ENCODE measurements around the gene SLFN12L. TPM values are rescaled to one million over a fixed set of nuclear protein-coding genes. Genes with fewer than 3 reads are reported as not detected.
A peak's percentile ranks its signal among the peaks of the same experiment; 100 is the strongest.

SLFN12L gene
- total and polyA plus RNA-seq, 10 of the 15 experiments (the other 5 are each of a cell fraction or from before 2014, with no cell fraction given) = 1.0 to 21.3 (median 9.4) TPM

DNA sequence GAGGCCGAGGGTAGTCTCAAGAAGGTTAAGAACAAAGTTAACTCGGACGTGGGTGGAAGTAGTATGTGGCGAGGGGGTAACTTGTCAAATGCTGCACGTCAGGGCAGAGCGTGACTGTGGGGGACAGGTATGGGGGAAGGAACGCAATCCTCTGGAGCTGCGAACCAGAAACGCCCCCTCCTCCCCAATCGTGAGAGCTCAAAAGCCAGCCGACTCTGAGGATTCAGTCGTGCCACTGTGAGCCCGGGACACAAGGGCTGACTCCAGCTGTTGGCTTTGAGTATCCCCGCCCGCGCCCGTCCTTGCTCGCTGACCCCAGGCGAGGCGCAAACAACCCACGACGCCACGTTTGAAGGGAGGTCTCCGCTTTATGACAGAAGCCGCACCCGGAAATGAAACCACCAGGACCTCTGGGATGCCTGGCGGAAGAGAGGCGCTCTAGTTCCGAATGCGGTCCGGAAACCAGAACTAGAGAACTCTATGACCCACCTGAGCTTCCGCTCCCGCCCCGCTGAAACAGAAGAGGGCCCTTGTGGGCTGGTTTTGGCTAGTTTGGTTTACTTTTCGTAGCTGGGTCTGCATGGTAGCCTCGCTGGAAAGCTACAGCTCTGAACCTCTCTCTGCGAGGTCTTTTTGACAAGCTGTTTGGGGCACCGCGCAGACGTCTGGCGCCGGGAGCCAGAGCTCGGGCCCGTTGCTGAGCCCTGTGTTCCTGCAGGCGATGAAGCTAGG lies 40.9 kb upstream of the SLFN12L start, which contains the start of gene PEX12 (continued):
- TF ChIP-seq TAF1 (IDR thresholded peaks at IDR 0.05; ENCODE audit: borderline replicate concordance, low read depth, low read length) (peak; percentile 83; the same call in 1 of the 2 replicates), ZNF274 (IDR thresholded peaks at IDR 0.05; ENCODE audit: insufficient read depth, insufficient read length) (no peak), RB1 (IDR thresholded peaks at IDR 0.05; ENCODE audit: borderline replicate concordance) (peak; percentile 74), NR2F1 (conservative IDR thresholded peaks at IDR 0.05) (peak; percentile 88), GATAD2B (conservative IDR thresholded peaks at IDR 0.05; ENCODE audit: low read depth) (peak; percentile 68; the same call in 1 of the 2 replicates), LARP7 (IDR thresholded peaks at IDR 0.05) (peak; percentile 56; the same call in 1 of the 2 replicates), FOXM1 (IDR thresholded peaks at IDR 0.05; ENCODE audit: low read depth, low read length) (no peak), IKZF2 (IDR thresholded peaks at IDR 0.05) (peak; percentile 59 to 74; a peak in 3 of 4 replicates), MTA2 (IDR thresholded peaks at IDR 0.05; ENCODE audit: low read depth) (peak; percentile 51), NFXL1 (IDR thresholded peaks at IDR 0.05; ENCODE audit: borderline replicate concordance) (no peak)
- TF ChIP-seq, protein P1, sequence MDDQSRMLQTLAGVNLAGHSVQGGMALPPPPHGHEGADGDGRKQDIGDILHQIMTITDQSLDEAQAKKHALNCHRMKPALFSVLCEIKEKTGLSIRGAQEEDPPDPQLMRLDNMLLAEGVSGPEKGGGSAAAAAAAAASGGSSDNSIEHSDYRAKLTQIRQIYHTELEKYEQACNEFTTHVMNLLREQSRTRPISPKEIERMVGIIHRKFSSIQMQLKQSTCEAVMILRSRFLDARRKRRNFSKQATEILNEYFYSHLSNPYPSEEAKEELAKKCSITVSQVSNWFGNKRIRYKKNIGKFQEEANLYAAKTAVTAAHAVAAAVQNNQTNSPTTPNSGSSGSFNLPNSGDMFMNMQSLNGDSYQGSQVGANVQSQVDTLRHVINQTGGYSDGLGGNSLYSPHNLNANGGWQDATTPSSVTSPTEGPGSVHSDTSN (IDR thresholded peaks at IDR 0.05; ENCODE audit: insufficient replicate concordance, low read depth, low read length) = no peak
- TF ChIP-seq, protein P2, sequence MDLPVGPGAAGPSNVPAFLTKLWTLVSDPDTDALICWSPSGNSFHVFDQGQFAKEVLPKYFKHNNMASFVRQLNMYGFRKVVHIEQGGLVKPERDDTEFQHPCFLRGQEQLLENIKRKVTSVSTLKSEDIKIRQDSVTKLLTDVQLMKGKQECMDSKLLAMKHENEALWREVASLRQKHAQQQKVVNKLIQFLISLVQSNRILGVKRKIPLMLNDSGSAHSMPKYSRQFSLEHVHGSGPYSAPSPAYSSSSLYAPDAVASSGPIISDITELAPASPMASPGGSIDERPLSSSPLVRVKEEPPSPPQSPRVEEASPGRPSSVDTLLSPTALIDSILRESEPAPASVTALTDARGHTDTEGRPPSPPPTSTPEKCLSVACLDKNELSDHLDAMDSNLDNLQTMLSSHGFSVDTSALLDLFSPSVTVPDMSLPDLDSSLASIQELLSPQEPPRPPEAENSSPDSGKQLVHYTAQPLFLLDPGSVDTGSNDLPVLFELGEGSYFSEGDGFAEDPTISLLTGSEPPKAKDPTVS (IDR thresholded peaks at IDR 0.05; ENCODE audit: low read depth, low read length) = no peak
- TF ChIP-seq, protein P3, sequence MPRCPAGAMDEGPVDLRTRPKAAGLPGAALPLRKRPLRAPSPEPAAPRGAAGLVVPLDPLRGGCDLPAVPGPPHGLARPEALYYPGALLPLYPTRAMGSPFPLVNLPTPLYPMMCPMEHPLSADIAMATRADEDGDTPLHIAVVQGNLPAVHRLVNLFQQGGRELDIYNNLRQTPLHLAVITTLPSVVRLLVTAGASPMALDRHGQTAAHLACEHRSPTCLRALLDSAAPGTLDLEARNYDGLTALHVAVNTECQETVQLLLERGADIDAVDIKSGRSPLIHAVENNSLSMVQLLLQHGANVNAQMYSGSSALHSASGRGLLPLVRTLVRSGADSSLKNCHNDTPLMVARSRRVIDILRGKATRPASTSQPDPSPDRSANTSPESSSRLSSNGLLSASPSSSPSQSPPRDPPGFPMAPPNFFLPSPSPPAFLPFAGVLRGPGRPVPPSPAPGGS (IDR thresholded peaks at IDR 0.05; ENCODE audit: borderline replicate concordance, insufficient read depth, low read depth, low read length, poor library complexity, severe bottlenecking) = no peak
- TF ChIP-seq, protein P4, sequence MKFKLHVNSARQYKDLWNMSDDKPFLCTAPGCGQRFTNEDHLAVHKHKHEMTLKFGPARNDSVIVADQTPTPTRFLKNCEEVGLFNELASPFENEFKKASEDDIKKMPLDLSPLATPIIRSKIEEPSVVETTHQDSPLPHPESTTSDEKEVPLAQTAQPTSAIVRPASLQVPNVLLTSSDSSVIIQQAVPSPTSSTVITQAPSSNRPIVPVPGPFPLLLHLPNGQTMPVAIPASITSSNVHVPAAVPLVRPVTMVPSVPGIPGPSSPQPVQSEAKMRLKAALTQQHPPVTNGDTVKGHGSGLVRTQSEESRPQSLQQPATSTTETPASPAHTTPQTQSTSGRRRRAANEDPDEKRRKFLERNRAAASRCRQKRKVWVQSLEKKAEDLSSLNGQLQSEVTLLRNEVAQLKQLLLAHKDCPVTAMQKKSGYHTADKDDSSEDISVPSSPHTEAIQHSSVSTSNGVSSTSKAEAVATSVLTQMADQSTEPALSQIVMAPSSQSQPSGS (IDR thresholded peaks at IDR 0.05; ENCODE audit: low read length) = no peak
- TF ChIP-seq, protein P5, sequence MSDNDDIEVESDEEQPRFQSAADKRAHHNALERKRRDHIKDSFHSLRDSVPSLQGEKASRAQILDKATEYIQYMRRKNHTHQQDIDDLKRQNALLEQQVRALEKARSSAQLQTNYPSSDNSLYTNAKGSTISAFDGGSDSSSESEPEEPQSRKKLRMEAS (IDR thresholded peaks at IDR 0.05; ENCODE audit: low read depth, low read length) = no peak; the same call in 1 of the 2 replicates
- TF ChIP-seq, protein P6, sequence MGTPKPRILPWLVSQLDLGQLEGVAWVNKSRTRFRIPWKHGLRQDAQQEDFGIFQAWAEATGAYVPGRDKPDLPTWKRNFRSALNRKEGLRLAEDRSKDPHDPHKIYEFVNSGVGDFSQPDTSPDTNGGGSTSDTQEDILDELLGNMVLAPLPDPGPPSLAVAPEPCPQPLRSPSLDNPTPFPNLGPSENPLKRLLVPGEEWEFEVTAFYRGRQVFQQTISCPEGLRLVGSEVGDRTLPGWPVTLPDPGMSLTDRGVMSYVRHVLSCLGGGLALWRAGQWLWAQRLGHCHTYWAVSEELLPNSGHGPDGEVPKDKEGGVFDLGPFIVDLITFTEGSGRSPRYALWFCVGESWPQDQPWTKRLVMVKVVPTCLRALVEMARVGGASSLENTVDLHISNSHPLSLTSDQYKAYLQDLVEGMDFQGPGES (IDR thresholded peaks at IDR 0.05) = no peak
- TF ChIP-seq, protein P7, sequence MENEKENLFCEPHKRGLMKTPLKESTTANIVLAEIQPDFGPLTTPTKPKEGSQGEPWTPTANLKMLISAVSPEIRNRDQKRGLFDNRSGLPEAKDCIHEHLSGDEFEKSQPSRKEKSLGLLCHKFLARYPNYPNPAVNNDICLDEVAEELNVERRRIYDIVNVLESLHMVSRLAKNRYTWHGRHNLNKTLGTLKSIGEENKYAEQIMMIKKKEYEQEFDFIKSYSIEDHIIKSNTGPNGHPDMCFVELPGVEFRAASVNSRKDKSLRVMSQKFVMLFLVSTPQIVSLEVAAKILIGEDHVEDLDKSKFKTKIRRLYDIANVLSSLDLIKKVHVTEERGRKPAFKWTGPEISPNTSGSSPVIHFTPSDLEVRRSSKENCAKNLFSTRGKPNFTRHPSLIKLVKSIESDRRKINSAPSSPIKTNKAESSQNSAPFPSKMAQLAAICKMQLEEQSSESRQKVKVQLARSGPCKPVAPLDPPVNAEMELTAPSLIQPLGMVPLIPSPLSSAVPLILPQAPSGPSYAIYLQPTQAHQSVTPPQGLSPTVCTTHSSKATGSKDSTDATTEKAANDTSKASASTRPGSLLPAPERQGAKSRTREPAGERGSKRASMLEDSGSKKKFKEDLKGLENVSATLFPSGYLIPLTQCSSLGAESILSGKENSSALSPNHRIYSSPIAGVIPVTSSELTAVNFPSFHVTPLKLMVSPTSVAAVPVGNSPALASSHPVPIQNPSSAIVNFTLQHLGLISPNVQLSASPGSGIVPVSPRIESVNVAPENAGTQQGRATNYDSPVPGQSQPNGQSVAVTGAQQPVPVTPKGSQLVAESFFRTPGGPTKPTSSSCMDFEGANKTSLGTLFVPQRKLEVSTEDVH (IDR thresholded peaks at IDR 0.05; ENCODE audit: low read depth, partially characterized antibody) = peak; percentile 76
- TF ChIP-seq, protein P8, sequence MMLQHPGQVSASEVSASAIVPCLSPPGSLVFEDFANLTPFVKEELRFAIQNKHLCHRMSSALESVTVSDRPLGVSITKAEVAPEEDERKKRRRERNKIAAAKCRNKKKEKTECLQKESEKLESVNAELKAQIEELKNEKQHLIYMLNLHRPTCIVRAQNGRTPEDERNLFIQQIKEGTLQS (IDR thresholded peaks at IDR 0.05; ENCODE audit: borderline replicate concordance, extremely low read depth, low read depth, low read length) = no peak

Data from GM12878 (cell line).